H1 (cell line): ENCODE measurements around the gene PTPRT. TPM values are rescaled to one million over a fixed set of nuclear protein-coding genes. Genes with fewer than 3 reads are reported as not detected.

ENCODE experiments used
- ASH2L ChIP-seq: fragments of 200-600, 300-600 bp; sonication (generic); IDR thresholded peaks from one replicate; pipeline ENCODE4 v1.7.1; 2017; ENCODE audit warnings: low read length
- BRCA1 ChIP-seq: IDR thresholded peaks from 2 replicates; pipeline ENCODE4 v1.6.1; 2012; ENCODE audit warnings: low read depth, low read length, improper control_type of control experiment
- CEBPB ChIP-seq: IDR thresholded peaks from 2 replicates; pipeline ENCODE4 v1.6.1; 2012; ENCODE audit warnings: low read depth, low read length
- CHD7 ChIP-seq: fragments of 300-600 bp; sonication (generic); IDR thresholded peaks from 2 replicates; pipeline ENCODE4 v1.7.1; 2012; ENCODE audit warnings: low read length, moderate library complexity, mild to moderate bottlenecking, inconsistent platforms; ENCODE audit not compliant: insufficient replicate concordance
- CTCF ChIP-seq, 3 experiments: IDR thresholded peaks; 1 replicate in 2 of 3; 2 replicates in 1 of 3; pipeline versions ENCODE4 v1.5.1 to v1.6.1; 2011; ENCODE audit warnings: low read length in 3 of 3, mild to moderate bottlenecking in 3 of 3, inconsistent platforms in 2 of 3, low read depth in 1 of 3, moderate library complexity in 1 of 3; ENCODE audit not compliant: insufficient read depth in 1 of 3; ENCODE audit errors: control extremely low read depth in 1 of 3
- EZH2 ChIP-seq: fragments of 200-600 bp; sonication (generic); IDR thresholded peaks from 2 replicates; pipeline ENCODE4 v1.7.1; 2012; ENCODE audit warnings: low read depth, mild to moderate bottlenecking, moderate library complexity, low read length, inconsistent platforms; ENCODE audit not compliant: severe bottlenecking
- HDAC6 ChIP-seq: IDR thresholded peaks from one replicate; pipeline ENCODE4 v1.7.1; 2012; ENCODE audit warnings: low read depth, mild to moderate bottlenecking, inconsistent platforms, low read length, moderate library complexity
- NANOG ChIP-seq: IDR thresholded peaks from 2 replicates; pipeline ENCODE4 v1.6.1; 2011; ENCODE audit warnings: low read length, low read depth, mild to moderate bottlenecking, inconsistent platforms; ENCODE audit not compliant: insufficient read depth, poor library complexity, severe bottlenecking
- SAP30 ChIP-seq: fragments of 300-600 bp; sonication (generic); IDR thresholded peaks from 2 replicates; pipeline ENCODE4 v1.7.1; 2012; ENCODE audit warnings: low read length, moderate library complexity, mild to moderate bottlenecking, inconsistent platforms; ENCODE audit not compliant: insufficient read depth, insufficient replicate concordance
- polyA plus RNA-seq, 7 experiments: library from polyadenylated mRNA; depleted of rRNA in 3 of 7; stranded (reverse) in 5 of 7; unstranded in 2 of 7; fragments of >200 nt in 5 of 7; fragments of 200-250 nt in 2 of 7; gene quantifications; 1 replicate in 5 of 7; 2 replicates in 1 of 7; 4 replicates in 1 of 7; pipeline versions ENCODE4 v1.2.1 to v1.2.3, GENCODE V29; 2011 to 2013; ENCODE audit warnings: missing spikeins in 2 of 7, mixed read lengths in 2 of 7
- total RNA-seq: library from RNA; stranded (reverse); fragmentation: NEBNext Ultra II Directional; extraction: Animal tissue kit (Norgen Biotek cat#: 25700); gene quantifications from 2 replicates; pipeline ENCODE4 v1.2.1, GENCODE V29; 2021

Gene PTPRT
- total and polyA plus RNA-seq, 2 of the 8 experiments (the other 6 are each of a cell fraction or from before 2014, with no cell fraction given): 0.33 to 1.8 TPM

DNA sequence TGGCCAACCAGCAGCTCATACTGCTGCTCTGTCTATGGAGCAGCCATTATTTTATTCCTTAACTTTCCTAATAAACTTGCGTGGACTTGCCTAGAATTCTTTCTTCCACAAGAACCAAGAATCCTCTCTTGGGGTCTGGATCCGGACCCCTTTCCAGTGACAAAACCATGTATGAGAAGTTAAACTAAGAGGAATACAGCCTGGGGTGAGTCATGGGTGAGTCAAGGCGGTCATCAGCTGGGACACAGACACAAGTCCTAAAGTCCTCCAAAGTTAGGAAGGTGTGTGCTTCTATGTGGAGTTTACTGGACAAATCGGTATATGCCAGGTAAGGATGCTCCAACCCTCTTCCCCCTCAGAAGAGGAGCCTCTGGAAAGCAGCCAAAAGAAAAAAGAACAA lies 881.5 kb downstream of the PTPRT start (continued):
- TF ChIP-seq CHD7: no peak
- no peak for TF ChIP-seq SAP30
- TF ChIP-seq CEBPB: no peak
- no peak for TF ChIP-seq ASH2L
- TF ChIP-seq NANOG: no peak
- no peak for TF ChIP-seq EZH2
- no peak for TF ChIP-seq HDAC6
- TF ChIP-seq BRCA1: no peak
- TF ChIP-seq CTCF (IDR thresholded peaks at IDR 0.05; ENCODE audit: control extremely low read depth in 1 of 3, insufficient read depth in 1 of 3, low read depth in 1 of 3, low read length in 3 of 3): no peak
